Measurements from ENCODE around the gene CD82. TPM values are rescaled to one million over a fixed set of nuclear protein-coding genes. Genes with fewer than 3 reads are reported as not detected.

CD82 gene
- total and polyA plus RNA-seq, 2 of the 8 experiments (the other 6 are each of a cell fraction or from before 2014, with no cell fraction given), result 7.9 to 10.3 TPM

DNA sequence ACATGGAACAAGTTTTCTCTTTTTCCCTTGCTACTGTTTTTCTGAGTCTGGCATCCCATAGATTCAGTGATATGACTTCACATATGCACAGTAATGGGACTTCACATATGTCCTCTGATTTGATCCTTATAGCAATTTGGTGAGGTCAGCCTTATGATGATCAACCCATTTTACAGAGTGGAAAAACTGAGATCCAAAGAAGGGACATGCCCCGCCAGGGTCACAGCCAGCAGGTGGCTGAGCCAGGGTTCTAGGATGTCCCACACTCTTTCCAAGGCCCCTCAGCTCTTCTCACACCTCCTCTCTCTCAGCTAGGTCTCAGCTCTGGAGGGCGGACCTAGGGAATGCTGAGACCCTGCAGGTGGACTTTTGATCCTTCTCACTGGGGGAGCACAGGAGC, 44.3 kb upstream of the CD82 start:
- Histone ChIP-seq H3K18ac (ENCODE audit: extremely low read depth, low read length) (no peak overlapping the region), H2BK12ac (ENCODE audit: low read depth, low read length) (no peak overlapping the region), H3K9me3 (ENCODE audit: insufficient read depth in 2 of 2, low read depth in 1 of 2, low read length in 1 of 2) (no peaks in the 10 kb centered on the region), H4K5ac (ENCODE audit: insufficient read length, low read depth, low read length) (no peak overlapping the region), H4K8ac (ENCODE audit: extremely low read depth, insufficient read depth, low read length) (no peak overlapping the region), H4K20me1 (replicated peaks in 1 of 2; ENCODE audit: control insufficient read depth in 1 of 2, insufficient read depth in 2 of 2, low read length in 2 of 2) (no peaks in the 10 kb centered on the region), H3K23me2 (ENCODE audit: low read depth, low read length) (no peaks in the 10 kb centered on the region; the same call in 1 of the 2 replicates), H2BK15ac (ENCODE audit: low read length) (no peak overlapping the region), H4K91ac (replicated peaks; ENCODE audit: insufficient read length, low read length) (no peak overlapping the region), H3K23ac (ENCODE audit: insufficient read length) (no peak overlapping the region), H2AK5ac (ENCODE audit: low read depth, low read length) (no peak overlapping the region), H3K4me3 (ENCODE audit: extremely low read depth in 1 of 4, insufficient read depth in 2 of 4, low read depth in 3 of 4, low read length in 4 of 4) (no peak overlapping the region), H3K79me2 (ENCODE audit: control insufficient read depth in 1 of 2, insufficient read depth in 2 of 2, low read length in 2 of 2) (no peaks in the 10 kb centered on the region), H3K79me1 (ENCODE audit: low read depth, low read length) (no peaks in the 10 kb centered on the region), H3K14ac (ENCODE audit: insufficient read length) (no peak overlapping the region), H2AFZ (ENCODE audit: low read length) (no peak overlapping the region), H2BK20ac (ENCODE audit: low read length) (no peak overlapping the region), H3K4ac (replicated peaks; ENCODE audit: insufficient read length, low read depth, low read length) (no peak overlapping the region), H3K56ac (replicated peaks; ENCODE audit: insufficient read length, low read depth, low read length) (no peak overlapping the region), H3K9ac (replicated peaks in 1 of 4; ENCODE audit: extremely low read depth in 1 of 4, low read depth in 3 of 4, low read length in 3 of 4) (no peak overlapping the region), H2BK120ac (replicated peaks; ENCODE audit: low read depth, low read length) (no peak overlapping the region), H3K36me3 (ENCODE audit: control insufficient read depth in 2 of 4, insufficient read depth in 4 of 4, low read length in 3 of 4) (no peaks in the 10 kb centered on the region), H3K4me2 (ENCODE audit: insufficient read depth in 1 of 2, low read depth in 2 of 2, low read length in 2 of 2) (no peak overlapping the region), H3K27me3 (replicated peaks in 1 of 4; ENCODE audit: control insufficient read depth in 3 of 4, extremely low read depth in 1 of 4, insufficient read depth in 3 of 4, low read length in 3 of 4) (no peaks in the 10 kb centered on the region), H3K4me1 (replicated peaks in 1 of 4; ENCODE audit: control insufficient read depth in 3 of 4, insufficient read depth in 4 of 4, low read length in 3 of 4) (peaks cover 0 to 4% (median 0%) of the 10 kb centered on the region in 4 experiments; a peak in 2 of 7 replicates), H2BK5ac (ENCODE audit: low read depth, low read length) (no peak overlapping the region), H3K27ac (ENCODE audit: low read depth, low read length) (no peak overlapping the region)
- POLR2A ChIA-PET (ENCODE audit: partially characterized antibody), result no interaction called here
- FAIRE-seq, result no peak
- CTCF ChIA-PET (ENCODE audit: partially characterized antibody), result interaction anchor here (0.6 to 10.5 kb wide), 4 partner anchors 8 to 182 kb away, joined by 3 to 120 read pairs (median 4); no protein-coding TSS in a partner anchor
- 90% methylated on average over 2 of the region's 2 CpGs; no CpG with 5 or more reads in 1 of the 2 experiments for WGBS, 2 experiments (ENCODE audit: extremely low coverage in 1 of 2, insufficient coverage in 1 of 2, insufficient read length in 1 of 2, insufficient replicate concordance in 2 of 2, low coverage in 1 of 2, low lambda C conversion rate in 2 of 2, missing lambda C conversion rate in 1 of 2)
- DNase-seq (ENCODE audit: low read depth in 1 of 2, low spot score in 2 of 2), result no peak
- TF ChIP-seq RAD21 (IDR thresholded peaks at IDR 0.05 in 1 of 2, conservative IDR thresholded peaks at IDR 0.05 in 1 of 2; ENCODE audit: low read depth in 2 of 2, low read length in 2 of 2) (no peak), ASH2L (IDR thresholded peaks at IDR 0.05; ENCODE audit: low read length) (no peak), ATF2 (IDR thresholded peaks at IDR 0.05; ENCODE audit: low read length) (no peak), CHD2 (IDR thresholded peaks at IDR 0.05; ENCODE audit: low read length) (no peak), HDAC2 (IDR thresholded peaks at IDR 0.05; ENCODE audit: borderline replicate concordance in 1 of 2, low read depth in 2 of 2, low read length in 2 of 2) (no peak), TBP (IDR thresholded peaks at IDR 0.05; ENCODE audit: low read depth, low read length) (no peak), SIX5 (IDR thresholded peaks at IDR 0.05; ENCODE audit: low read depth, low read length) (no peak), SAP30 (IDR thresholded peaks at IDR 0.05; ENCODE audit: insufficient read depth, insufficient replicate concordance, low read length) (no peak), CBX8 (IDR thresholded peaks at IDR 0.05; ENCODE audit: borderline replicate concordance, low read depth, low read length) (no peak), RBBP5 (IDR thresholded peaks at IDR 0.05; ENCODE audit: borderline replicate concordance, low read depth, low read length) (no peak), JUN (IDR thresholded peaks at IDR 0.05; ENCODE audit: low read depth, low read length) (no peak), SUZ12 (IDR thresholded peaks at IDR 0.05; ENCODE audit: low read length) (no peak)
